Measurements from ENCODE around the gene DAP. TPM values are rescaled to one million over a fixed set of nuclear protein-coding genes. Genes with fewer than 3 reads are reported as not detected.

The DAP gene
- total and polyA plus RNA-seq, 2 donors (not counting 1 experiment from before 2014, with no cell fraction given), result 56.6 to 158 TPM

GRCh38 chr5:10757043-10757442, 4.0 kb downstream of the DAP start:
- peak overlapping the region in 2 of 4 experiments; percentile 7 to 14 for H3K4me3 ChIP-seq (replicated peaks in 1 of 4; ENCODE audit: control extremely low read depth in 1 of 4, insufficient read depth in 1 of 4, low read depth in 3 of 4, low read length in 4 of 4)
- H3K4me1 ChIP-seq (ENCODE audit: control insufficient read depth, extremely low read depth, insufficient read depth, low read length), result peaks cover 12% of the 10 kb centered on the region
- peak overlapping the region; percentile 46 for H3K4me2 ChIP-seq (ENCODE audit: extremely low read depth, insufficient read depth, low read length)
- DNase-seq (ENCODE audit: low read depth in 2 of 2), result no peak
- TF ChIP-seq EZH2 (IDR thresholded peaks at IDR 0.05; ENCODE audit: low read length, missing control alignments) (no peak), CTCF (conservative IDR thresholded peaks at IDR 0.05 in 1 of 2, IDR thresholded peaks at IDR 0.05 in 1 of 2; ENCODE audit: low read depth in 1 of 2, low read length in 2 of 2) (no peak)
- no peak overlapping the region for H2AFZ ChIP-seq (ENCODE audit: low read length)
- H3K27ac ChIP-seq (ENCODE audit: insufficient read depth, low read length), result peak overlapping the region; percentile 31
- no peak overlapping the region for H3K9ac ChIP-seq (ENCODE audit: insufficient read depth, low read length)
- H4K20me1 ChIP-seq (ENCODE audit: control insufficient read depth, extremely low read depth, insufficient read depth, low read length), result peaks cover 3% of the 10 kb centered on the region
- peaks cover 79% of the 10 kb centered on the region for H3K79me2 ChIP-seq (ENCODE audit: control insufficient read depth, insufficient read depth, low read length)
- no peaks in the 10 kb centered on the region for H3K9me3 ChIP-seq (ENCODE audit: control insufficient read depth, insufficient read depth, low read depth, low read length)
- H3K36me3 ChIP-seq (ENCODE audit: control insufficient read depth, insufficient read depth, low read length), result peaks cover 4% of the 10 kb centered on the region
- no peaks in the 10 kb centered on the region for H3K27me3 ChIP-seq (ENCODE audit: control insufficient read depth, insufficient read depth, low read length)

DNA sequence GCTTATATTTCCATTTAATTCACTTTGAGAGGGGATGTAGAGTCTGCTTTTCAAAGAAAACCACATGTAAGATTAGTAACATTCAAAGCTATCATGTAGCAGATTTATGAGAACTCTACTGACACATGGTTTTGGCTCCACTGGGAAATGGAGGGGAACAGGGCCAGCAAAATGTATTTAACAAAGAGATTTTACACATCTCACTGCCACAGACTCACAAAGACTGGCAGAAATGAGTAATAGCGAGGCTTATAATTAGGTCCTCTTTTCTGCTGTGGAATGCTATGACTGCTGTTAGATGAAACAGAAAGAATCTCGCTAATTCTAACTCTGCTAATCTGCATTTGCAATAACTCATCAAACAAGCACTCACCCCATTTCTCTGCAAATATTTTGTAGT, 4.5 kb downstream of the DAP start:
- H3K27ac ChIP-seq (ENCODE audit: insufficient read depth, low read length), result no peak overlapping the region
- H3K4me3 ChIP-seq (replicated peaks in 1 of 4; ENCODE audit: control extremely low read depth in 1 of 4, insufficient read depth in 1 of 4, low read depth in 3 of 4, low read length in 4 of 4), result peak overlapping the region in 2 of 4 experiments; percentile 7 to 14
- H3K9ac ChIP-seq (ENCODE audit: insufficient read depth, low read length), result no peak overlapping the region
- H3K36me3 ChIP-seq (ENCODE audit: control insufficient read depth, insufficient read depth, low read length), result peaks cover 4% of the 10 kb centered on the region
- peaks cover 3% of the 10 kb centered on the region for H4K20me1 ChIP-seq (ENCODE audit: control insufficient read depth, extremely low read depth, insufficient read depth, low read length)
- H3K9me3 ChIP-seq (ENCODE audit: control insufficient read depth, insufficient read depth, low read depth, low read length), result no peaks in the 10 kb centered on the region
- H3K4me2 ChIP-seq (ENCODE audit: extremely low read depth, insufficient read depth, low read length), result peak overlapping the region; percentile 46
- H3K27me3 ChIP-seq (ENCODE audit: control insufficient read depth, insufficient read depth, low read length), result no peaks in the 10 kb centered on the region
- DNase-seq (ENCODE audit: low read depth in 2 of 2), result peak; percentile 62 to 91
- peaks cover 9% of the 10 kb centered on the region for H3K4me1 ChIP-seq (ENCODE audit: control insufficient read depth, extremely low read depth, insufficient read depth, low read length)
- no peak overlapping the region for H2AFZ ChIP-seq (ENCODE audit: low read length)
- TF ChIP-seq EZH2 (IDR thresholded peaks at IDR 0.05; ENCODE audit: low read length, missing control alignments) (no peak), CTCF (conservative IDR thresholded peaks at IDR 0.05 in 1 of 2, IDR thresholded peaks at IDR 0.05 in 1 of 2; ENCODE audit: low read depth in 1 of 2, low read length in 2 of 2) (no peak)
- H3K79me2 ChIP-seq (ENCODE audit: control insufficient read depth, insufficient read depth, low read length), result peaks cover 83% of the 10 kb centered on the region

GRCh38 chr5:10753178-10753577, 7.9 kb downstream of the DAP start:
- Histone ChIP-seq H3K9ac (ENCODE audit: insufficient read depth, low read length) (no peak overlapping the region), H4K20me1 (ENCODE audit: control insufficient read depth, extremely low read depth, insufficient read depth, low read length) (peaks cover 3% of the 10 kb centered on the region), H2AFZ (ENCODE audit: low read length) (no peak overlapping the region), H3K27me3 (ENCODE audit: control insufficient read depth, insufficient read depth, low read length) (no peaks in the 10 kb centered on the region), H3K4me2 (ENCODE audit: extremely low read depth, insufficient read depth, low read length) (no peak overlapping the region), H3K4me3 (replicated peaks in 1 of 4; ENCODE audit: control extremely low read depth in 1 of 4, insufficient read depth in 1 of 4, low read depth in 3 of 4, low read length in 4 of 4) (no peak overlapping the region), H3K36me3 (ENCODE audit: control insufficient read depth, insufficient read depth, low read length) (peaks cover 4% of the 10 kb centered on the region), H3K79me2 (ENCODE audit: control insufficient read depth, insufficient read depth, low read length) (peaks cover 82% of the 10 kb centered on the region), H3K4me1 (ENCODE audit: control insufficient read depth, extremely low read depth, insufficient read depth, low read length) (peaks cover 6% of the 10 kb centered on the region), H3K9me3 (ENCODE audit: control insufficient read depth, insufficient read depth, low read depth, low read length) (no peaks in the 10 kb centered on the region), H3K27ac (ENCODE audit: insufficient read depth, low read length) (no peak overlapping the region)
- no peak for DNase-seq (ENCODE audit: low read depth in 2 of 2)
- TF ChIP-seq EZH2 (IDR thresholded peaks at IDR 0.05; ENCODE audit: low read length, missing control alignments), result no peak
- no peak for TF ChIP-seq CTCF (conservative IDR thresholded peaks at IDR 0.05 in 1 of 2, IDR thresholded peaks at IDR 0.05 in 1 of 2; ENCODE audit: low read depth in 1 of 2, low read length in 2 of 2)

Data from fibroblast of lung (primary cell).